KMS-11 (cell line): ENCODE results near the gene MAGEB17.

Source experiments
- H2AFZ ChIP-seq: fragments of 200-600 bp; sonication (generic); 2 replicates; pipeline ENCODE4 v1.6.1; 2016; ENCODE audit warnings: antibody characterized with exemption, mixed run types, low read depth
- H3K27ac ChIP-seq: fragments of 200-600 bp; sonication (generic); 2 replicates; pipeline ENCODE4 v1.6.1; 2016; ENCODE audit warnings: mild to moderate bottlenecking, mixed run types
- H3K27me3 ChIP-seq: fragments of 200-600 bp; sonication (generic); 2 replicates; pipeline ENCODE4 v1.6.1; 2017; ENCODE audit warnings: mild to moderate bottlenecking, low read depth, mixed run types, moderate library complexity; ENCODE audit not compliant: insufficient read depth
- H3K36me3 ChIP-seq: fragments of 200-600 bp; sonication (generic); 2 replicates; pipeline ENCODE4 v1.6.1; 2017; ENCODE audit warnings: mild to moderate bottlenecking, mixed run types; ENCODE audit not compliant: insufficient read depth
- H3K4me1 ChIP-seq: fragments of 200-600 bp; sonication (generic); 2 replicates; pipeline ENCODE4 v1.6.1; 2016; ENCODE audit warnings: mild to moderate bottlenecking, low read depth, mixed run types; ENCODE audit not compliant: poor library complexity, severe bottlenecking
- H3K4me2 ChIP-seq: fragments of 200-600 bp; sonication (generic); 2 replicates; pipeline ENCODE4 v1.7.0; 2016; ENCODE audit warnings: mild to moderate bottlenecking, mixed run types
- H3K4me3 ChIP-seq: fragments of 200-600 bp; sonication (generic); IDR thresholded peaks from 2 replicates; pipeline ENCODE4 v1.6.1; 2017; ENCODE audit warnings: low read depth, low read length, mixed read lengths; ENCODE audit not compliant: insufficient read depth
- H3K79me2 ChIP-seq: fragments of 200-600 bp; sonication (generic); 2 replicates; pipeline ENCODE4 v1.6.1; 2016; ENCODE audit warnings: low read depth, mixed run types; ENCODE audit not compliant: insufficient read depth
- H3K9ac ChIP-seq: fragments of 200-600 bp; sonication (generic); 2 replicates; pipeline ENCODE4 v1.6.1; 2016; ENCODE audit warnings: mild to moderate bottlenecking, mixed run types
- H4K20me1 ChIP-seq: fragments of 200-600 bp; sonication (generic); 2 replicates; pipeline ENCODE4 v1.6.1; 2016; ENCODE audit warnings: mild to moderate bottlenecking, mixed run types; ENCODE audit not compliant: insufficient read depth
- CTCF ChIP-seq: fragments of 200-600 bp; sonication (generic); conservative IDR thresholded peaks from 2 replicates; pipeline ENCODE4 v1.6.1; 2017; ENCODE audit warnings: low read depth, mild to moderate bottlenecking, antibody characterized with exemption, low read length, moderate library complexity, mixed read lengths

MAGEB17 gene

DNA sequence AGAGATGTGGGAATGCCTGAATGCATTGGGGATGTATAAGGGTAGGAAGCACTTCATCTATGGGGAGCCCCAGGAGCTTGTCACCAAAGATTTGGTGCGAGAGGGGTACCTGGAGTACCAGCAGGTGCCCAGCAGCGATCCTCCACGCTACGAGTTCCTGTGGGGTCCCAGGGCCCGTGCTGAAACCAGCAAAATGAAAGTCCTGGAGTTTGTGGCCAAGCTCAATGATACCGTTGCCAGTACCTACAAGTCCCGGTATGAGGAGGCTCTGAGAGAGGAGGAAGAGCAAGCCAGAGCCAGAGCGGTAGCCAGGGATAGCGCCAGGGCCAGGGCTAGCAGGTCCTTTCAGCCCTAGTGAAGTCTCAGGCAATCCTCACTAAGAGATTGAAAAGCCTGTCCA, 3.8 kb downstream of the MAGEB17 start:
- no peaks in the 10 kb centered on the region for H3K79me2 ChIP-seq
- H2AFZ ChIP-seq, result no peak overlapping the region
- no peaks in the 10 kb centered on the region for H3K4me1 ChIP-seq
- H3K36me3 ChIP-seq, result no peaks in the 10 kb centered on the region
- H3K27ac ChIP-seq, result no peak overlapping the region
- H3K27me3 ChIP-seq, result no peaks in the 10 kb centered on the region
- no peak for TF ChIP-seq CTCF
- no peak overlapping the region for H3K4me2 ChIP-seq
- no peak overlapping the region for H3K4me3 ChIP-seq
- H3K9ac ChIP-seq, result no peak overlapping the region
- H4K20me1 ChIP-seq, result no peaks in the 10 kb centered on the region

GRCh38 chrX:16171944-16172343, 4.7 kb downstream of the MAGEB17 start:
- H3K79me2 ChIP-seq, result no peaks in the 10 kb centered on the region
- H3K27ac ChIP-seq, result no peak overlapping the region
- H3K9ac ChIP-seq, result no peak overlapping the region
- no peaks in the 10 kb centered on the region for H3K36me3 ChIP-seq
- TF ChIP-seq CTCF, result no peak
- H3K4me3 ChIP-seq, result no peak overlapping the region
- H3K4me2 ChIP-seq, result no peak overlapping the region
- H4K20me1 ChIP-seq, result no peaks in the 10 kb centered on the region
- no peaks in the 10 kb centered on the region for H3K27me3 ChIP-seq
- no peak overlapping the region for H2AFZ ChIP-seq
- H3K4me1 ChIP-seq, result no peaks in the 10 kb centered on the region

DNA sequence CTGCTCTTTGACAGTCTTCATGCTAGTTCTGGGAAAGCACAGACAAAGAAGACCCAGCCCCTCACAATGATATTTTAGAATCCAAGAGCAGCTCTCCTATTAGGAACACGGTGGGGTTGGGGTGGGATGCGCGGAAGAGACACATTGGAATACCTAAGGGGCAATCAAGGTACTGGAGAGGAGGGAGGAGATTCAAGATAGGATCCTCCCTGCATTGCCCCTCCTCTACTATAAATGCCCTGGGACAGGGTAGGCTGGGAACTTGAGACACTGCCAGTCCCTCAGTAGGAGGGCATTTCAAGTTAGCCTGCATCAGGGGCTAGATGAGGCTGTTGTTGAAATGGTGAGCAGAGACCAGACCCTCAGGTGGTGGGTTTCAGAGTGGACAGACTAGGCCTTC, 5.1 kb downstream of the MAGEB17 start:
- no peak for TF ChIP-seq CTCF
- H3K4me2 ChIP-seq, result no peak overlapping the region
- H4K20me1 ChIP-seq, result no peaks in the 10 kb centered on the region
- H3K9ac ChIP-seq, result no peak overlapping the region
- no peak overlapping the region for H3K27ac ChIP-seq
- no peak overlapping the region for H2AFZ ChIP-seq
- no peak overlapping the region for H3K4me3 ChIP-seq
- H3K27me3 ChIP-seq, result no peaks in the 10 kb centered on the region
- no peaks in the 10 kb centered on the region for H3K79me2 ChIP-seq
- no peaks in the 10 kb centered on the region for H3K36me3 ChIP-seq
- no peaks in the 10 kb centered on the region for H3K4me1 ChIP-seq

DNA sequence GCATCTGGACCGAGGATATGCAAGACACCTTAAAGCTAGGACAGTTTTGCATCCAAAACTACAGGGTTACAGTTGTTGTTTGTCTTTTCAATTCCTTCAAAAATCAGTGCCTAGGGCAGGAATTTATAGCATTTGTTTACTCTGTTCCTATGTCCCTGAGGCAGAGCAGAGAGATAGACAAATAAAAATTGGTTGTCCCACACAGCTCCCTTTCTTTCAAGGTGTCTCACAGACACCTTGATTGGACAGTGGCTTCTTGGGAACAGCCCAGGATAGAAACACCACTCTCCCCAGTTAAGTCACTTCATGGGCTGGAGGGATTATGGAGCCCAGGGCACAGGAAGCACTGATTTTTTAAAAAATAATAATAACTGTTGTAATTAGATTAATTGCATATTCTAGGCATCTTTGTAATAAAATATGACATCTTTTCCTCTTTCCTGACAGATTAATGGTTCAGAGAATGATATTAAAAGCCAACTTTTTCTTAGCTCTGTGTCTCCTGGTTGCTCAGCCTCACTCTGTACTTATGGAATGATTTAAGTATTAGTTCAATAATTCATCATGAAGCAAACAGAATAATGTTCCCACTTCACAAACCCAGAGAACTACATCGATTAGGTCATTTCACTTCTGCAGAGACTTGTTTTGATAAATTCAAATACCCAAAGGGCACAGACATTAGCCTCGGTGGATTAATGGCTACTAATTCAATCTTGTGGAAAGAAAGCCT, 8.2 kb downstream of the MAGEB17 start:
- no peak overlapping the region for H3K4me2 ChIP-seq
- no peaks in the 10 kb centered on the region for H4K20me1 ChIP-seq
- TF ChIP-seq CTCF, result no peak
- H3K79me2 ChIP-seq, result no peaks in the 10 kb centered on the region
- no peaks in the 10 kb centered on the region for H3K36me3 ChIP-seq
- H3K9ac ChIP-seq, result no peak overlapping the region
- no peaks in the 10 kb centered on the region for H3K4me1 ChIP-seq
- no peaks in the 10 kb centered on the region for H3K27me3 ChIP-seq
- H3K4me3 ChIP-seq, result no peak overlapping the region
- H2AFZ ChIP-seq, result no peak overlapping the region
- no peak overlapping the region for H3K27ac ChIP-seq
